Measurements from ENCODE around the gene RGS12. TPM values are rescaled to one million over a fixed set of nuclear protein-coding genes. Genes with fewer than 3 reads are reported as not detected.

RGS12 gene
- polyA plus RNA-seq, 1 of the 3 experiments (the other 2 are of a cell fraction): 18.4 TPM

GRCh38 chr4:3283483-3283882, 9.3 kb upstream of the RGS12 start (continued):
- no peak for TF ChIP-seq REST (IDR thresholded peaks at IDR 0.05; ENCODE audit: low read depth, low read length)
- no peak for TF ChIP-seq RXRA (IDR thresholded peaks at IDR 0.05; ENCODE audit: borderline replicate concordance, low read depth)
- TF ChIP-seq NRF1 (IDR thresholded peaks at IDR 0.05; ENCODE audit: low read depth, low read length): no peak
- no peak for TF ChIP-seq GATA2 (CRISPR knock-in tag; IDR thresholded peaks at IDR 0.05)

GRCh38 chr4:3283916-3284315, 8.9 kb upstream of the RGS12 start:
- no peaks in the 10 kb centered on the region for H3K4me1 ChIP-seq (ENCODE audit: control insufficient read depth in 1 of 2, insufficient read depth in 2 of 2, low read depth in 1 of 2, low read length in 1 of 2)
- no peaks in the 10 kb centered on the region for H3K79me2 ChIP-seq (ENCODE audit: insufficient read depth)
- no peaks in the 10 kb centered on the region for H3K36me3 ChIP-seq (replicated peaks in 1 of 2; ENCODE audit: control insufficient read depth in 1 of 2, insufficient read depth in 2 of 2, low read length in 1 of 2)
- H3K4me3 ChIP-seq (ENCODE audit: low read depth in 2 of 2, low read length in 1 of 2): no peak overlapping the region
- TF ChIP-seq SIN3A (IDR thresholded peaks at IDR 0.05; ENCODE audit: borderline replicate concordance, low read depth, low read length) (no peak), RFX5 (IDR thresholded peaks at IDR 0.05; ENCODE audit: low read length) (no peak)
- ChIA-PET CTCF (no interaction called here), POLR2A (no interaction called here)
- 84% methylated on average over 8 of the region's 13 CpGs for WGBS (ENCODE audit: low lambda C conversion rate)
- no peaks in the 10 kb centered on the region for H3F3A ChIP-seq (replicated peaks; ENCODE audit: insufficient read depth)
- H3K9ac ChIP-seq: no peak overlapping the region
- no peaks in the 10 kb centered on the region for H4K20me1 ChIP-seq (ENCODE audit: insufficient read depth)
- no peak overlapping the region for H3K27ac ChIP-seq (ENCODE audit: low read depth in 2 of 2, low read length in 1 of 2)
- H3K9me2 ChIP-seq: no peaks in the 10 kb centered on the region
- H3K9me3 ChIP-seq: no peaks in the 10 kb centered on the region
- no peak overlapping the region for H2AFZ ChIP-seq (ENCODE audit: low read depth)
- no peak overlapping the region for H3K4me2 ChIP-seq
- H3K27me3 ChIP-seq (ENCODE audit: insufficient read depth): no peaks in the 10 kb centered on the region
- DNase-seq: no peak

- 76% methylated on average over 13 of the region's 24 CpGs for WGBS (ENCODE audit: low lambda C conversion rate)
- Histone ChIP-seq H3K27me3 (ENCODE audit: insufficient read depth) (no peaks in the 10 kb centered on the region), H3K9me3 (no peaks in the 10 kb centered on the region), H2AFZ (ENCODE audit: low read depth) (no peak overlapping the region), H4K20me1 (ENCODE audit: insufficient read depth) (no peaks in the 10 kb centered on the region), H3K79me2 (ENCODE audit: insufficient read depth) (no peaks in the 10 kb centered on the region), H3K9ac (no peak overlapping the region), H3K36me3 (replicated peaks in 1 of 2; ENCODE audit: control insufficient read depth in 1 of 2, insufficient read depth in 2 of 2, low read length in 1 of 2) (no peaks in the 10 kb centered on the region), H3K4me2 (no peak overlapping the region), H3K27ac (ENCODE audit: low read depth in 2 of 2, low read length in 1 of 2) (no peak overlapping the region), H3K4me3 (ENCODE audit: low read depth in 2 of 2, low read length in 1 of 2) (no peak overlapping the region), H3F3A (replicated peaks; ENCODE audit: insufficient read depth) (no peaks in the 10 kb centered on the region), H3K9me2 (no peaks in the 10 kb centered on the region), H3K4me1 (ENCODE audit: control insufficient read depth in 1 of 2, insufficient read depth in 2 of 2, low read depth in 1 of 2, low read length in 1 of 2) (no peaks in the 10 kb centered on the region)
- no peak for DNase-seq
- ChIA-PET POLR2A (no interaction called here), CTCF (no interaction called here)
- TF ChIP-seq TCF12 (IDR thresholded peaks at IDR 0.05) (no peak), JUND (IDR thresholded peaks at IDR 0.05) (no peak), RAD21 (IDR thresholded peaks at IDR 0.05; ENCODE audit: low read length) (no peak), MXI1 (IDR thresholded peaks at IDR 0.05; ENCODE audit: low read depth, low read length) (no peak), ZBTB33 (IDR thresholded peaks at IDR 0.05; ENCODE audit: borderline replicate concordance, low read depth) (no peak), YY1 (IDR thresholded peaks at IDR 0.05; ENCODE audit: low read depth) (no peak), SMC3 (IDR thresholded peaks at IDR 0.05; ENCODE audit: low read depth, low read length) (no peak), POLR2AphosphoS5 (IDR thresholded peaks at IDR 0.05; ENCODE audit: low read depth, low read length) (no peak), PBX3 (IDR thresholded peaks at IDR 0.05) (no peak), GABPA (IDR thresholded peaks at IDR 0.05; ENCODE audit: low read depth) (no peak), TEAD4 (IDR thresholded peaks at IDR 0.05; ENCODE audit: borderline replicate concordance, insufficient read depth) (no peak), RFX5 (IDR thresholded peaks at IDR 0.05; ENCODE audit: low read length) (no peak), CHD2 (IDR thresholded peaks at IDR 0.05; ENCODE audit: low read length, partially characterized antibody) (no peak), IRF3 (IDR thresholded peaks at IDR 0.05; ENCODE audit: low read depth, low read length) (no peak)
Observed at GRCh38 chr4:3284734-3285557, 7.9 kb upstream of the RGS12 start.

Measured in SK-N-SH (cell line).